HG03571 (cell line): ENCODE measurements around the gene PALLD.

ENCODE experiments used
- ATAC-seq: cut with Tn5 transposase; IDR thresholded peaks from one replicate; pipeline ENCODE4 v1.9.1; 2021; ENCODE audit not compliant: unreplicated experiment

The PALLD gene

DNA sequence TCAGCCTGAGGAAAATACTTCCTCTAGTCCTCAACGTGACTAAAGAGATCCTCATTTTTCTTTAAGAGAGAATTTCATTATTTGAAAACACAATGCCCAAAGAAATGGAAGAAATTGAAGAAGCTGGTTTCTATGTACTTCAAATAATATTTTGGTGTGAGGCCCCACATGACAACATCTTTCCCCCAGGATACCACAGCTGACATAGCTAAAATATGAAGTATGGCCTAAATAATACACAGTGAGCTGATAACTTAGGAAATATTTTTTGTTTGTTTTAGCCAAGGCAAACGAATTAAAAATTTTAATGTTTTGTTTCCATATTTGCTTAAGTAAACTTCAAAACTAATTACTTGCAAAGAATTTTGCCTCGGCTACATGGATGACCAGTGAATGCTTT, 364.0 kb downstream of the PALLD start:
- ATAC-seq: no peak

GRCh38 chr4:168863719-168864647, 367.1 kb downstream of the PALLD start:
- ATAC-seq: no peak

DNA sequence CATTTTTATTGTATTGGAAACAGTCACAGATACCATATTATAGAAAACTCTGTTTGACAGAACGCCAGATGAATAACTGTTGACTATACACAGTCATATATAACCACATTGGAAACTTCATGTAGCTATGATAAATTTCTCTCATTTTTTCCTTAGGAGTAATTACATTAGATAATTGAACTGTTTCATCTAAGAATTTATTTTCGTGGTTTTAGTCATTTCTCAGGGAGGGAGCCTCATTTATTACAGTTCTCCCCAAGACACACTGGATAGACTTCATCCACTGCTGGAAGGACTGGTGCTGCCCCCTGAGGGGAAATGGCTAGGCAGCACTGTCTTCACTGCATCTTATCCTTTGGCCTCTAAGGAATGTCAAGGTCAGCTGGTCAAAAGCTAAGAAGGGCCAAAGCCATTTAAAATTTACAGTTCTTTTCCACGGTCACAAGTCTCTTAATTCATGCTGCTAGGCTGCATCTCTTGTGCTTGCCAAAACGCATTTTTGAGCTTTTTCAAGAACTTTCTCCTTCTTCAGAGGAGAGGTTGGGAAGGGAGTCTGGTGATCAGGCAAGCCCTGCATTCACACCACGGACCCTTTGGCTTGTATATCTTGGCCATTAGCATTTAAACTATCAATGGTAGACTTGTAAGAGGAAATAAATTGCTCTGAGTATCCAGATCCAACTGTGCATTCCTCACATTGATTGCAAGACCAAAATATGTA, 368.1 kb downstream of the PALLD start:
- ATAC-seq: no peak

DNA sequence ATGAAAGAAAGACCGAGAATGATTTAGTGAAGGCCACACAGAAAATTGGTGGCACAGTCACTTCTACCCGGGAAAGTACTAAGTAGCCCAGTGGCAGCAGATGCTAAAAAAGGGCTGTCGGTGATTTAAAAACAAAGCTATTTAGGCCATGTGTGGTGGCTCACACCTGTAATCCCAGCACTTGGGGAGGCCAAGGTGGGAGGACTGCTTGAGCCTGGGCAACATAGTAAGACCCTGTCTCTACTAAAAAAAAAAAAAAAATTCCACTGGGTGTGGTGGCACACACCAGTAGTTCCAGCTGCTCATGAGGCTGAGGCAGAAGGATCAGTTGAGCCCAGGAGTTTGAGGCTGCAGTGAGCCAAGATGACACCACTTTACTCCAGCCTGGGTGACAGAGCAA, 369.0 kb downstream of the PALLD start:
- no peak for ATAC-seq

GRCh38 chr4:168866635-168867034, 369.8 kb downstream of the PALLD start:
- ATAC-seq: no peak

DNA sequence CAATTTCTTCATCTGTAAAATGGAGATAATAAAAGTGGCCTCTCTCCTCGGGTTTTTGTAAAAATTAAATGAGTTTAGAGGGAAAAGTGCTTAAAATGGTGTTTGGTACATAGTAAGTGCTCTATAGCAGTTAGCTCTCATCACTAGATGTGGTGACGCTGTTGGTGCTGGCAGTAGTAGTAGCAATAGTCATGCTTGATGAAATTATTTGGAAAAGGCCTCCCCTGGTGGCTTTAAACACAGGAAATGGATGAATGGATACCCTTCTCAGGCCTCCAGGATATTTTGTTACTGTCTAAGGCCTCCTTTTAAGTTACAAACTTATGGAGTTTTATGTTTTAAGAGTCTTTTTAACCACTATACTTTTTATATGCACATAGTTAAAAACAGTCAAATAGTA, 370.3 kb downstream of the PALLD start:
- ATAC-seq: no peak

DNA sequence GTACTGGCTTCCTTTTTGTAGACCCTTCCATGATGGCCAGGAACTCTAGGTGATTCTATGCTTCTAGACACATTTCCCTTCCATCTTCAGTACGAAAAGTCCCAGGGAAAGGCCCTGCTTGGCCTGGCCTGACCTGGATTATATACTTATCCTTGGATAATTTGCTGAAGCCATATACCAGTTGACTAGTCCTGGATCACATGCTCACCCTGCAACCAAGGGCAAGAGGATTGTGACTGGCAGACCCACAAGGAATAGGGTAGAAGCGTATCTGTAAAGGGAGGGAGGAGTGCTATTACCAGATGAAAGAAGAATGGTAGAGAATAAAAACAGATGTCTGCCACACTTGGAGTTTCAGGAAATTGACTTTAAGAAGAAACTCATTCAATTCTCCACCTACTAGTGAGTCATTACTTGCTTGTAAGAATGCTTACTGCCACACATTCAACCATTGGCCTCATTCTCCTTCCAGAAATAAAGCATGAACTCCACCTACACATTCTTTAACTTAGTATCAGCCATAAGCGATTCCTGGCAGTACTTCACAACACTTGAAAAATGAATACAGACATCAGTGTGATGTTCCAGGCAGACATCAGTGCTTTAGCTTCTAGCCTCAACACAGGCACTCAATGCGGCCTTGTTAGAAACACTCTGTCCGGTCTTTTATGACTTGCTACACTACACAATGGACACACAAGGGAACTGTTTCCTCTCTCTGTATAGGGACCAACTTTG, 371.4 kb downstream of the PALLD start:
- ATAC-seq: no peak

GRCh38 chr4:168868802-168869201, 371.9 kb downstream of the PALLD start:
- ATAC-seq: no peak

DNA sequence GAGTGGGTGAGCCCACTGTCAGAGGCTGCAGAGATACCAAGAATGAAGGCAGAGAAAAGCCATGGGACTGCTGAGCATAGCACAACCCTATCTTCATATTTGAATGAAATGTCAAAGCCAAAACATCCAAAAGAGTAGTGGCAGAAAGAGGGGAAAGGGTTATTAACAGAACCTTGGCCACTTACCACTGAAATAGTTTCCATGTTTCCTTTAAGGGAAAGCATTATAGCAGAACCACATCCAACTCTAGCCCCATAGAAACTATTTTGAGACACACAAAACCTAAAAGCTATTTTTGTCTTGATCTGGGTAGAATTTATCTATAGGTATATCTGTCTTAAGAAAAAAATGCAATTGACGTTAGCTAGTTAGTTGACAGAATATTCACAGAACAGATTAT, 373.2 kb downstream of the PALLD start:
- ATAC-seq: no peak

DNA sequence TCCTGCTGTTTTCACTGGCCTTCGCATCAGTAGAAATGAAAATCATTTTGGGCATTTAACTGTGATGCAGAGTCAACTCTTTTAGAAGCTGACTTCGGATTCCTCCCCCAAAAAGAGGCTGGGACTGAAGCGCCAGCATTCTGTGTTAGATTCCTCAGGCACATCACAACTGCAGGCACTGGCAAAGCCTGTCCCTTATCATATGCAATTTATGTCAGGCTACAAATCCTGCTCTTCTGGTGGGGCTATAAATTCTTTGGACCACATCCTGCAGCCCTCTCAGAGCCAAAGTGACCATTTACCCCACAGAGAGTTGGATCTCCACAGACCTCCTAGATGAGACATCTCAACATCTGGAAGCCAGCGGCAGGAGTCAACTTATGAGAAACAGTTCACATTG, 374.8 kb downstream of the PALLD start:
- no peak for ATAC-seq

DNA sequence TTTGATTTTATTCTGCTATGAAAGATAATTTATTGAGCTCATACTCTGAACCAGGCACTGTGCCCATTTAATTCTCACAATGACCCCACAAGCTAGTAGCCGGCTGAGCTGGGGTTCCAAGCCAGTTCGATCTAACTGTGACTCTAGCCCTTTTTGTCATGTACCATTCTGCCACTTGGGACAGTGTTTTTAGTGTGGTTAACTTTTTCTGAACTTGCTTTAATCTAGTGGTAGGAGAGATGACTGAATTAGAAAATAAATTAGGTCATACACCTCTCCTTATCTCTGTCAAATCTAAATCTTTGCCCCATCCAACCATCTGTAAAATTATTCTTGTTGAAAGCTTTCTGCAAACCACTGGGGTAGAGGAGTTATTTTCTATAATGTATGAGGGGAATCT, 377.2 kb downstream of the PALLD start:
- no peak for ATAC-seq

GRCh38 chr4:168876106-168876505, 379.3 kb downstream of the PALLD start:
- no peak for ATAC-seq

- no peak for ATAC-seq
Observed at GRCh38 chr4:168877511-168878491, 380.9 kb downstream of the PALLD start.

GRCh38 chr4:168878623-168879022, 381.8 kb downstream of the PALLD start:
- no peak for ATAC-seq

- ATAC-seq: no peak
Observed at GRCh38 chr4:168879188-168879587, 382.3 kb downstream of the PALLD start.

DNA sequence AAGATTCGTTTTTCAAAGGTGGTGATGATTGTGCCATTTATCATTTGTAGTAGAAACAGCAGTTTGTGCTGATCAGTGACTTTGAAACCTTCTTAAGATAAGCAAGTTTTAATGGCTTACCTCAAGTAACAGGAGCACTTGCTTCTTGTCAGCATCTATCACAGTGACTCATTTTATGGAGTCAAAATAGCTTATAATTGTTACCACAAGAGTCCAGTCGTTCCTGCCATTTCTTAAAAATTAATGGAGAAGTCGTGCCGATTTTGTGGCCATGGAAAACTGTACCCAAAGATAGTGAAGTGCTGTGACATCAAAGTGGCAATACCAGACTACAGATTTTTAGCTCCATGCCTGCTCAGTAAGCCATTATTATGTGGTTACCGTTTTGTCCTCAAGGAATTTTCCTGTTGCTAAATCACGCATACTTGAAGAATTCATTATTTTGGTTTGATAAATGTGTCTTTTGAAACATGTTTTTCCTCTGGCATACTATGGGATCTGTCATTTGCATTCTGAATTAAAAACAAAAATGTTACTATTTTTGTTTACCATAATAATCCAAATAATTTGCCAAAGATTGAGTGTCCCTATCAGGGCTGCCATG, 383.3 kb downstream of the PALLD start:
- no peak for ATAC-seq

DNA sequence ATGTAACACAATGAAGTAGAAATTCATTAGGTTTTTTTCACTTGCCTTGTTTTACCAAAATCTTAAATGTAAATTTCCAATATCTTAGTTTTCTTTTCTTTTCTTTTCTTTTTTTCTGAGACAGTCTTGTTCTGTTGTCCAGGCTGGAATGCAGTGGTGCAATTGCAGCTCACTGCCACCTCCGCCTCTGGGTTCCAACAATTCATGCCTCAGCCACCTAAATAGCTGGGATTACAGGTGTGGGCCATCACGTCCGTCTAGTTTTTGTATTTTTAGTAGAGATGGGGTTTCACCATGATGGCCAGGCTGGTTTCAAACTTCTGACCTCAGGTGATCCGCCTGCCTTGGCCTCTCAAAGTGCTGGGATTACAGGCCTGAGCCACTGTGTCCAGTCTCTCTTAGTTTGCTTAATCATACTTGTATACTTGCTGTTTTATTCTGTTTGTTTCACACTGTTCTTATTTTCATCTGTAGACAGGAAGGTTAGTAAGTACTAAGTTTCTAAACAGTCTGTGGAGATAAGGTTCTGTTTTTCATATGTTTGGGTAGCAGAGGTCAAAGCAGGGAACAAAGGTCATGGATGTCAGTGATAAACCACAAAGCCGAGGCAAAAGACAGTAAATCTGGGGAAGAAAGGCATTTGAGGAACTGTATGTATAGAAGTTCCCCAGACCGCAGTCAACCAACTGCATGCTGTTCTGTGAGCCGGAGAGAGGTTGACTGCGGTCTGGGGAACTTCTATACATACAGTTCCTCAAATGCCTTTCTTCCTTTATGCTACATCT, 384.2 kb downstream of the PALLD start:
- ATAC-seq: peak; percentile 49

DNA sequence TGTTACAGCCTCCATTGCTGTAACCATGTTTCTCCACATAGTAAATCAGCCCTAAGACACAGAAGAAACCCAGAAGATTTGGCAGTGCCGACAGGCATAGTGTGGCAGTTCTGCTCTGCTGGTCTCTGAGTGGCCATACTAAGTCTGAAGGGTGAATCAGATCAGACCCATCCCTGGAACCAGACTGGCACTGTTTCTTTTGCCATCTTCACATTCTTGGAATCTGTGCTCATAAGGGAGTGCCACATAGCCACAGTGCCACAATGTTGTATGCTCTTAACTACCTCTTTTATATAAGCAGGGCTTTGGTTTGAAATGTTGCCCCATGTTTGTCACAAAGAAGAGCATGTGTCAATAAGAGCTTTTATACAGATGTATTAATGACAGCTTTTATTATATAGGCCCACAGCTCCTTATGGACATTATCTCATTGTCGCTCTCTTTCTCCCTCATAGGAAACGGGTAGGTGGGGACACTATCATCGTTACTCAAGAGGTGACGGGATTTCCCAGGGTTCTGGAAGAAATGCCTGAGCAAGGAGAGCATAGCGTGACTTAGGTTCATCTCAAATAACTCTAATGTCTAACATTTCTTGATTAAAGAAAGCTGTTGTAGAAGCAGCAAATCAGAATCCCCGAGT, 385.0 kb downstream of the PALLD start:
- peak; percentile 11 for ATAC-seq
